Testis (tissue), 2 donors: ENCODE data around the gene ZNF865.

Source experiments
- CTCF ChIP-seq, 3 experiments: fragments of 450-650 bp in 2 of 3; fragments of 200-600 bp in 1 of 3; sonication (generic) in 1 of 3; IDR thresholded peaks; one replicate each; pipeline ENCODE4 v1.5.1; 2016 to 2019; ENCODE audit warnings: antibody characterized with exemption in 3 of 3, mild to moderate bottlenecking in 2 of 3, moderate library complexity in 1 of 3
- POLR2A ChIP-seq: fragments of 450-650 bp; IDR thresholded peaks from one replicate; pipeline ENCODE4 v1.6.1; 2017; ENCODE audit warnings: antibody characterized with exemption, mild to moderate bottlenecking, moderate library complexity

- TF ChIP-seq CTCF (IDR thresholded peaks at IDR 0.05) (no peak), POLR2A (no peak)
Observed at GRCh38 chr19:55654323-55654867, 48.9 kb downstream of the ZNF865 start.
